Endothelial cell (in vitro differentiated cells): ENCODE results near the gene CCNO. TPM values are rescaled to one million over a fixed set of nuclear protein-coding genes. Genes with fewer than 3 reads are reported as not detected.
A peak's percentile ranks its signal among the peaks of the same experiment; 100 is the strongest.

Source experiments
- DNase-seq: peaks from one replicate; pipeline ENCODE4 v3.0.0; 2021; ENCODE audit warnings: low spot score
- H3K27ac Mint-ChIP-seq: one replicate; pipeline ENCODE4 v1.8.0; 2021; ENCODE audit warnings: mixed read lengths, inconsistent platforms; ENCODE audit not compliant: unreplicated experiment
- H3K27me3 Mint-ChIP-seq: one replicate; pipeline ENCODE4 v1.8.0; 2021; ENCODE audit warnings: mild to moderate bottlenecking, moderate library complexity, mixed read lengths, inconsistent platforms; ENCODE audit not compliant: unreplicated experiment
- H3K36me3 Mint-ChIP-seq: one replicate; pipeline ENCODE4 v1.8.0; 2021; ENCODE audit warnings: mild to moderate bottlenecking, low read depth, mixed read lengths, inconsistent platforms; ENCODE audit not compliant: unreplicated experiment
- H3K4me1 Mint-ChIP-seq: one replicate; pipeline ENCODE4 v1.8.0; 2021; ENCODE audit warnings: mild to moderate bottlenecking, mixed read lengths, inconsistent platforms; ENCODE audit not compliant: unreplicated experiment
- H3K4me3 Mint-ChIP-seq: one replicate; pipeline ENCODE4 v1.8.0; 2021; ENCODE audit warnings: mild to moderate bottlenecking, mixed read lengths, inconsistent platforms; ENCODE audit not compliant: unreplicated experiment
- H3K9me3 Mint-ChIP-seq: one replicate; pipeline ENCODE4 v1.8.0; 2021; ENCODE audit warnings: mixed read lengths, inconsistent platforms; ENCODE audit not compliant: unreplicated experiment
- CTCF ChIP-seq: fragments of 200-600 bp; sonication (generic); IDR thresholded peaks from one replicate; pipeline ENCODE4 v1.5.0; 2021; ENCODE audit warnings: antibody characterized with exemption; ENCODE audit not compliant: unreplicated experiment
- total RNA-seq: library from RNA; stranded (reverse); fragmentation: NEBNext Ultra II Directional; extraction: Animal tissue kit (Norgen Biotek cat#: 25700); gene quantifications from one replicate; pipeline ENCODE4 v1.2.1, GENCODE V29; 2021; ENCODE audit not compliant: unreplicated experiment

CCNO gene
- total RNA-seq, 1 donor from 2014 or later = 0.15 TPM

- no peaks in the 10 kb centered on the region for H3K9me3 Mint-ChIP-seq
- H3K27ac Mint-ChIP-seq = no peak overlapping the region
- peaks cover 4% of the 10 kb centered on the region for H3K36me3 Mint-ChIP-seq
- peaks cover 31% of the 10 kb centered on the region for H3K27me3 Mint-ChIP-seq
- H3K4me1 Mint-ChIP-seq = peaks cover 21% of the 10 kb centered on the region
- H3K4me3 Mint-ChIP-seq = no peak overlapping the region
- TF ChIP-seq CTCF = no peak
- DNase-seq = no peak
Observed at GRCh38 chr5:55223812-55224240, 9.6 kb downstream of the CCNO start.

GRCh38 chr5:55222985-55223811, 10.2 kb downstream of the CCNO start:
- Mint-ChIP-seq H3K4me1 (peaks cover 21% of the 10 kb centered on the region), H3K27ac (no peak overlapping the region), H3K9me3 (no peaks in the 10 kb centered on the region), H3K36me3 (no peaks in the 10 kb centered on the region), H3K4me3 (no peak overlapping the region), H3K27me3 (peaks cover 28% of the 10 kb centered on the region)
- TF ChIP-seq CTCF = no peak
- DNase-seq = peak; percentile 31

GRCh38 chr5:55222092-55222984, 11.1 kb downstream of the CCNO start:
- H3K27me3 Mint-ChIP-seq = peaks cover 20% of the 10 kb centered on the region
- peak overlapping the region; percentile 44 for H3K4me3 Mint-ChIP-seq
- H3K4me1 Mint-ChIP-seq = peaks cover 16% of the 10 kb centered on the region
- no peaks in the 10 kb centered on the region for H3K9me3 Mint-ChIP-seq
- no peaks in the 10 kb centered on the region for H3K36me3 Mint-ChIP-seq
- H3K27ac Mint-ChIP-seq = no peak overlapping the region
- DNase-seq = no peak
- TF ChIP-seq CTCF = no peak

- DNase-seq = peak; percentile 35
- Mint-ChIP-seq H3K9me3 (no peaks in the 10 kb centered on the region), H3K27me3 (peaks cover 13% of the 10 kb centered on the region), H3K4me1 (peaks cover 16% of the 10 kb centered on the region), H3K36me3 (no peaks in the 10 kb centered on the region), H3K27ac (no peak overlapping the region), H3K4me3 (peak overlapping the region; percentile 59)
- no peak for TF ChIP-seq CTCF
Observed at GRCh38 chr5:55220433-55221185, 12.8 kb downstream of the CCNO start.
